Smooth muscle cell of the brain vasculature (primary cell): ENCODE data around the gene KCNS1.

Experiments
- DNase-seq: peaks from one replicate; pipeline ENCODE4 v3.0.0-alpha.2; 2012; ENCODE audit warnings: low read depth, low spot score

KCNS1 gene

DNA sequence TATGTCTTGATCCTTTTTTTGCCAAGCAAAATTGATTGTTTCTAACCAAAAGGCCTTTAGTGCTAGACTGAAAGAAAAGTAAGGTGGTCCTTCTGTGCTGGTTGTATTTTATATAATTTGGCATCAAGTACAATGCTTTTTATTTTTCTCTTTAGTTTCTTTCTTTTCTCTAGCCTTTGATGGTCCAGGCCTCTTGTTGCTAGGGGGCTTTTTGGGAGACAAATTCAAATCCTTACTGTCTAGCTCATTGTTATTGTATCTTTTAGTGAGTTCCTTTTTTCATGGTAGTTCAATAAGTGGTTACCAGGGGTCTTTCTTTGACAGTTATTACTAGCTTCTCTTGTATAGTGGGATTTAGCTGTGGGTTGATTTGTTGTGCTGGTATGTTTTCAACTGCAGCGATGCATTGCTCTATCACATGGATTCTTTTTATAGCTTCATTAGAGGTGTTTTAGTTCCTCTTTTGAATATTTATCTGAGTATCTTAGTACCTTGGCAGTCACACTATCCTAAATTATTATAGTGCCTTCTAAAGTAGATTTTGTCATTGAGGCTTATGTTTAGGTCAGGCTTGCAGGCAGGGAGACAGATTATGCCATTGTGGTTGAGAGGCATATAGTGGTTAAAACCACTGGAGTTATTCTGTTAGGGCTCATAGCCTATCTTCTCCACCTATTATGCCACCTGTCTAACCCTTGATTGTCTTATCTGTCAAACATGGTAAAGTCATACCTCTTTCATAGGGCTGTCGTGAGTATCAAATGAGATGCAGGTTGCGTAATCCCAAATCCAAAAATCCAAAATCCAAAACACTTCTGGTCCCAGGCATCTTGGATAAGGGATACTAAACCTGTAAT is 49.5 kb downstream of the KCNS1 start:
- DNase-seq: no peak

DNA sequence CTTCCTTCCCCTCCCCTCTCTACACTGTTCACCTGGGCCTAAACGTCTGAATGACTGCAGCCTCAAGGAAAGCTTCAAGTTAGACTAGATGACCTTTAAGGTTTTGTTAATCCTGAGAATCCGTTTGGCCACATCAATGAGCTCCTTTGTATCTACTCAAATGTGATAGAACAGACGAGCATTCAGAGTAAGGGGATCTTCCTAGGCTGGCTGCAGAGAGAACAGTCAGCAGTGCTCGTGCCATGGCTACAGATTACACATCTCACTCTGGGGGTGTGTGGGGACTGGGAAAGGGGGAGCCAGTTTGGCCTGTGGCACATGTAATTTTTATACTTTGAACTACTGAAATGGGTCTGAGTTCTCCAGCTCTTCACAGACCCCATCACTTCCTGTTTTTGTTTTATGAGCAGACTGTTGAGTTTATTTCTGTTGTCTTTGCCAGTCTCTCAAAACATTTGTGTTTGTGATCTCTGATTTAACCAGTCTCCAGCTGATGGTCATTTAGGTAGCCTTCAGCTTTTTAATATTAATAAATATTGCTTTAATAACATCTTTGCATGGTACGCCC is 50.9 kb downstream of the KCNS1 start:
- DNase-seq: no peak

DNA sequence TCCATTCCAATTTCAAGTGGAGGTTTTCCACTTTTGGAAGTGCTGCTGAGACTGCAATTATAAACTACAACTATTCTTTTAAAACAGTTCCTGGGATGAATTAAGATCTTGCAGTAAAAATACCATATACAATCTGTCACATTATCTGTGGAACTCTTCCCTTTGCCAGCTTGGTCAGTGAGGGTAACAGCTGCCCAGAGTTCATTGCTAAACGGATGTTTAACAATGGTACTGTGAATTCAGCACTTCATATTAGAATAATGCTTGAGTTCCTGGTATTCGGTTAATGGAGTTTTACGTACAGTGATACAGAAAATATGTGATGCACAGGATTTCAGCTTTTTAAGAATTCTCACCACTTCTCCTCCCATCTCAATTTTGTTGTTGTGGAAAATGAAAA is 51.5 kb downstream of the KCNS1 start:
- no peak for DNase-seq

DNA sequence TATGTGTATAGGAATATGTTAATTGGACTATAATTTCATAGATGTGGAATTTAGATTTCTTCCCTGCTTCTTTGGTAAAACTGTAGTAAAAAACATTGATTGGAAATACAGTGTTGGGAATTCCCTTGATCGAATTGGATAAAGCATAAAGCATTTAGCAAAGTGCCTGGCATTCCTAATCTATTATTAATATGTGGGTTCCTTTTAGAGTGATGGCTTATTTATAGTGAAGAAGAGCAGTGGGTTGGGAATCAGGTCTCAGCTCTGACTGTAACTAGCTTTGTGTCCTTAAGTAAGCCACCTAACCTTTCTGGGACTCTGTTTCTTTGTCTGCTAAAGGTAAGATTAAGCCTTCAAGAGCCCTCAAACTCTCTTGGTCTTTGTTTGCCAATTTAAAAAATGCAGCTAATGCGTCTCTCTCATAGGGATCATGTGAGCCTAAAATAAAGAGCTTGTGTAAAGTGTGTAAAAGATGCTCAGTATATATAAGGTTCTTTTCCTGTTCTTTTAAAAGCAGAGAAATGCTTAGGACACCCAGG is 53.3 kb downstream of the KCNS1 start:
- DNase-seq: no peak

DNA sequence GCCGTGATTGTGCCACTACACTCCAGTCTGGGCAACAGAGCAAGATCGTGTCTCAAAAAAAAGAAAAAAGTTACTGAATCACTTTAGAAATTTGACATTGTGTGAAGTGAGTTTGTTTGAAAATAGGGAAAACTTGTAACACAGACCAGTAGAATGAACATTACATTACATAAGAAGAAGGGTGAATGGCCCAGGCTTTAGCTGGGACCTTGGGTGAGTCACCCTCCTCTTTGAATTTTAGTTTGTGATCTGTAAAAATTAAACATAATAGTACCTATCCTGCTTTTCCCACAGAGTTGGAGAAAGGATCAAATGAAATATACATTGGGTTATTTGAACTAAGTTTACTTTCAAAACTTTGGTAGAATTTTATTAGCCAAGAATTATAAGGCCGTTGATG is 56.3 kb downstream of the KCNS1 start:
- DNase-seq: no peak

DNA sequence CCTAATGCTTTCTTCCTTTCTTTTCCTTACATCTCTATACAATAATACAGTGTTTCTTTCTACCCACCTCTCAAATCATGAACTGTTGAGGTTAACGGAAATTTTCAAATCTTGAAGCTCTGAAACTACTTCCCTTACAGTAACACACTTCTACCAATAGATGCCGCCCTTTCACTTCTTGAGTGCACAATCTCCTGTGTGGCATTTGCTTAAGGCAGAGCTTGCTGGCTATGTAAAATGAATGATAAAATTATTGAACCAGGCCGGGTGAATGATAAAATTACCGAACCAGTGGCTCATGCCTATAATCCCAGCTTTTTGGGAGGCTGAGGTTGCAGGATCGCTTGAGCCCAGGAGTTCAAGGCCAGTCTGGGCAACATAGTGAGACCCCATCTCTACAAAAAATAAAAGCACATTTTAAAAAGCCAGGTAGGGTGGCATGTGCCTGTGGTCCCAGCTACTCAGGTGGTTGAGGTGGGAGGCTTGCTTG is 56.8 kb downstream of the KCNS1 start:
- peak; percentile 56 for DNase-seq

DNA sequence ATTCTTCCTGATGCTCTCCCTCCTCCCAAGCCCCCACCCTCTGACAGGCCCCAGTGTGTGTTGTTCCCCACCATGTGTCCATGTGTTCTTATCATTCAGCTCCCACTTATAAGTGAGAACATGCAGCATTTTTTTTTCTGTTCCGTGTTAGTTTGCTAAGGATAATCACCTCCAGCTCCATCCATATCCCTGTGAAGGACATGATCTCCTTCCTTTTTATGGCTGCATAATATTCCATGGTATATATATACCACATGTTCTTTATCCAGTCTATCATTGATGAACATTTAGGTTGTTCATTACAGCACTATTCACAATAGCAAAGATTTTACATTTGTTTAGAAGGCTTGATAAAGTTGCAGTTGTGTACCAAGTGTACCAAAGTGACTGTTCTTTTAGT is 57.9 kb downstream of the KCNS1 start:
- DNase-seq: no peak
